HG03159 (cell line): ENCODE data around the gene CAPN5.

Experiments used
- ATAC-seq: cut with Tn5 transposase; IDR thresholded peaks from one replicate; pipeline ENCODE4 v1.9.1; 2021; ENCODE audit warnings: mild to moderate bottlenecking, moderate library complexity; ENCODE audit not compliant: unreplicated experiment

Gene CAPN5

GRCh38 chr11:77146261-77147035 is 79.7 kb downstream of the CAPN5 start:
- no peak for ATAC-seq

- no peak for ATAC-seq
Observed at GRCh38 chr11:77147036-77147315, 80.2 kb downstream of the CAPN5 start.

GRCh38 chr11:77147668-77148321 is 81.0 kb downstream of the CAPN5 start:
- no peak for ATAC-seq

- no peak for ATAC-seq
Observed at GRCh38 chr11:77148963-77149715, 82.4 kb downstream of the CAPN5 start.

- ATAC-seq = no peak
Observed at GRCh38 chr11:77149716-77150392, 83.1 kb downstream of the CAPN5 start.

GRCh38 chr11:77150836-77151235 is 84.1 kb downstream of the CAPN5 start:
- ATAC-seq = no peak

GRCh38 chr11:77151804-77152509 is 85.2 kb downstream of the CAPN5 start:
- no peak for ATAC-seq

- no peak for ATAC-seq
Observed at GRCh38 chr11:77152846-77153245, 86.1 kb downstream of the CAPN5 start.

GRCh38 chr11:77153276-77154185 is 86.8 kb downstream of the CAPN5 start:
- no peak for ATAC-seq

- ATAC-seq = no peak
Observed at GRCh38 chr11:77154381-77155081, 87.8 kb downstream of the CAPN5 start.

GRCh38 chr11:77155082-77155475 is 88.3 kb downstream of the CAPN5 start:
- no peak for ATAC-seq

GRCh38 chr11:77155556-77156130 is 88.9 kb downstream of the CAPN5 start:
- no peak for ATAC-seq

GRCh38 chr11:77156396-77157195 is 89.8 kb downstream of the CAPN5 start:
- no peak for ATAC-seq

- no peak for ATAC-seq
Observed at GRCh38 chr11:77158041-77158695, 91.4 kb downstream of the CAPN5 start.

- no peak for ATAC-seq
Observed at GRCh38 chr11:77159219-77159936, 92.6 kb downstream of the CAPN5 start.

- no peak for ATAC-seq
Observed at GRCh38 chr11:77159937-77160495, 93.2 kb downstream of the CAPN5 start.

- ATAC-seq = no peak
Observed at GRCh38 chr11:77163271-77163670, 96.5 kb downstream of the CAPN5 start.
